OCI-LY7 (cell line): ENCODE results near the gene SFRP5. TPM values are rescaled to one million over a fixed set of nuclear protein-coding genes. Genes with fewer than 3 reads are reported as not detected.

Experiments used
- BruUV-seq: library from RNA; stranded (reverse); fragments of 400-500 nt; replicated peaks from 2 replicates; lab custom pipeline; 2021; lab: Mats Ljungman, UMichigan
- CTCF ChIA-PET: fragments of 300-600 bp; sonication (Branson Sonifier 250); formaldehyde crosslinking; loops from one replicate; lab custom pipeline; 2022; ENCODE audit warnings: antibody characterized with exemption; ENCODE audit not compliant: unreplicated experiment; lab: Charles Lee
- POLR2A ChIA-PET: fragments of 300-600 bp; sonication (Branson Sonifier 250); formaldehyde crosslinking; loops from one replicate; lab custom pipeline; 2022; ENCODE audit warnings: antibody characterized with exemption; lab: Charles Lee
- DNase-seq: peaks from one replicate; pipeline ENCODE4 v3.0.0-alpha.2; 2015; ENCODE audit warnings: low spot score
- H2AFZ ChIP-seq: fragments of 200-600 bp; sonication (generic), shearing (Covaris generic); 2 replicates; pipeline ENCODE4 v1.6.1; 2014; ENCODE audit warnings: mild to moderate bottlenecking, antibody characterized with exemption, low read length, moderate library complexity
- H3K27ac ChIP-seq: fragments of 200-600 bp; sonication (generic); 2 replicates; pipeline ENCODE4 v1.5.1; 2014; ENCODE audit warnings: mixed run types, low read depth, mild to moderate bottlenecking, moderate library complexity, low read length, inconsistent platforms; ENCODE audit not compliant: poor library complexity, severe bottlenecking
- H3K36me3 ChIP-seq: fragments of 200-600 bp; sonication (generic); 2 replicates; pipeline ENCODE4 v1.6.1; 2014; ENCODE audit warnings: mild to moderate bottlenecking, antibody characterized with exemption, low read length, moderate library complexity, mixed read lengths; ENCODE audit not compliant: insufficient read depth
- H3K4me1 ChIP-seq: fragments of 200-600 bp; sonication (generic); 2 replicates; pipeline ENCODE4 v1.5.1; 2014; ENCODE audit warnings: mild to moderate bottlenecking, low read length; ENCODE audit not compliant: insufficient read depth, poor library complexity, severe bottlenecking
- H3K4me2 ChIP-seq: fragments of 200-600 bp; sonication (generic); 2 replicates; pipeline ENCODE4 v1.6.1; 2014; ENCODE audit warnings: mild to moderate bottlenecking, low read length
- H3K4me3 ChIP-seq: fragments of 200-600 bp; sonication (generic); 2 replicates; pipeline ENCODE4 v1.5.1; 2014; ENCODE audit warnings: mild to moderate bottlenecking, low read depth, low read length; ENCODE audit not compliant: poor library complexity, severe bottlenecking
- H3K79me2 ChIP-seq: fragments of 200-600 bp; sonication (generic); 2 replicates; pipeline ENCODE4 v1.6.1; 2016; ENCODE audit warnings: low read depth, mild to moderate bottlenecking, low read length, moderate library complexity, mixed read lengths; ENCODE audit not compliant: insufficient read depth
- H3K9me2 ChIP-seq: fragments of 200-600 bp; sonication (generic); 2 replicates; pipeline ENCODE4 v1.6.1; 2016; ENCODE audit warnings: mild to moderate bottlenecking, low read length, mixed read lengths; ENCODE audit not compliant: insufficient read depth
- H3K9me3 ChIP-seq: fragments of 200-600 bp; sonication (generic); 2 replicates; pipeline ENCODE4 v1.6.1; 2014; ENCODE audit warnings: mild to moderate bottlenecking, mixed run types, low read length, mixed read lengths
- H4K20me1 ChIP-seq: fragments of 200-600 bp; sonication (generic); 2 replicates; pipeline ENCODE4 v1.6.1; 2014; ENCODE audit warnings: mild to moderate bottlenecking, antibody characterized with exemption, low read length, moderate library complexity, mixed read lengths; ENCODE audit not compliant: insufficient read depth
- EZH2phosphoT487 ChIP-seq: fragments of 200-600 bp; sonication (generic); IDR thresholded peaks from 2 replicates; pipeline ENCODE4 v1.6.1; 2018; ENCODE audit warnings: low read depth, borderline replicate concordance, mild to moderate bottlenecking, mixed run types, antibody characterized with exemption, low read length, moderate library complexity, mixed read lengths
- intact Hi-C: fragments of 100-400 bp; cut with micrococcal nuclease; formaldehyde crosslinking; loops from one replicate; pipeline ENCODE4 v1.10.0; 2022; ENCODE audit not compliant: unreplicated experiment
- total RNA-seq, 2 experiments: library from RNA; depleted of rRNA in 1 of 2; stranded (reverse); fragments of >200 nt in 1 of 2; shearing (Covaris generic) in 1 of 2; gene quantifications; 2 replicates each; pipeline ENCODE4 v1.2.3, GENCODE V29; 2014 to 2022
- TF ChIP-seq, protein P1 (sequence below): fragments of 200-600 bp; sonication (generic); conservative IDR thresholded peaks from 2 replicates; pipeline ENCODE4 v1.5.1; 2014; ENCODE audit warnings: mild to moderate bottlenecking, antibody characterized with exemption, low read length, moderate library complexity, mixed read lengths

Gene SFRP5
- total RNA-seq, 2 experiments from 2014 or later: not detected

- Histone ChIP-seq H3K9me2 (no peaks in the 10 kb centered on the region), H3K79me2 (no peaks in the 10 kb centered on the region), H3K9me3 (no peaks in the 10 kb centered on the region), H4K20me1 (no peaks in the 10 kb centered on the region), H3K4me2 (no peak overlapping the region), H3K36me3 (no peaks in the 10 kb centered on the region), H3K4me3 (no peak overlapping the region), H3K27ac (no peak overlapping the region), H2AFZ (no peak overlapping the region), H3K4me1 (no peaks in the 10 kb centered on the region)
- no peak for TF ChIP-seq EZH2phosphoT487
- TF ChIP-seq, protein P1, sequence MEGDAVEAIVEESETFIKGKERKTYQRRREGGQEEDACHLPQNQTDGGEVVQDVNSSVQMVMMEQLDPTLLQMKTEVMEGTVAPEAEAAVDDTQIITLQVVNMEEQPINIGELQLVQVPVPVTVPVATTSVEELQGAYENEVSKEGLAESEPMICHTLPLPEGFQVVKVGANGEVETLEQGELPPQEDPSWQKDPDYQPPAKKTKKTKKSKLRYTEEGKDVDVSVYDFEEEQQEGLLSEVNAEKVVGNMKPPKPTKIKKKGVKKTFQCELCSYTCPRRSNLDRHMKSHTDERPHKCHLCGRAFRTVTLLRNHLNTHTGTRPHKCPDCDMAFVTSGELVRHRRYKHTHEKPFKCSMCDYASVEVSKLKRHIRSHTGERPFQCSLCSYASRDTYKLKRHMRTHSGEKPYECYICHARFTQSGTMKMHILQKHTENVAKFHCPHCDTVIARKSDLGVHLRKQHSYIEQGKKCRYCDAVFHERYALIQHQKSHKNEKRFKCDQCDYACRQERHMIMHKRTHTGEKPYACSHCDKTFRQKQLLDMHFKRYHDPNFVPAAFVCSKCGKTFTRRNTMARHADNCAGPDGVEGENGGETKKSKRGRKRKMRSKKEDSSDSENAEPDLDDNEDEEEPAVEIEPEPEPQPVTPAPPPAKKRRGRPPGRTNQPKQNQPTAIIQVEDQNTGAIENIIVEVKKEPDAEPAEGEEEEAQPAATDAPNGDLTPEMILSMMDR: no peak
- POLR2A ChIA-PET: no interaction called here
- DNase-seq: no peak
- BruUV-seq: no TSS peak
- CTCF ChIA-PET: no interaction called here
- intact Hi-C loops: no loop called here
These were observed 10.8 kb upstream of the SFRP5 start for GRCh38 chr10:97782455-97783228.

GRCh38 chr10:97781618-97782331, 10.0 kb upstream of the SFRP5 start:
- DNase-seq: no peak
- Histone ChIP-seq H3K9me3 (no peaks in the 10 kb centered on the region), H3K79me2 (no peaks in the 10 kb centered on the region), H3K4me1 (no peaks in the 10 kb centered on the region), H3K9me2 (no peaks in the 10 kb centered on the region), H3K4me3 (no peak overlapping the region), H3K27ac (no peak overlapping the region), H4K20me1 (no peaks in the 10 kb centered on the region), H3K36me3 (no peaks in the 10 kb centered on the region), H3K4me2 (no peak overlapping the region), H2AFZ (no peak overlapping the region)
- BruUV-seq: no TSS peak
- intact Hi-C loops: no loop called here
- POLR2A ChIA-PET: no interaction called here
- CTCF ChIA-PET: no interaction called here
- no peak for TF ChIP-seq EZH2phosphoT487
- TF ChIP-seq, protein P1: no peak
